NCI-H82 (cell line): ENCODE data around the gene TCF3.
"Not testable (repeated sequence)": the region's sequence is repeated elsewhere in the genome, so short reads cannot be mapped to it uniquely, and the experiment has no call there.

Source experiments
- DNase-seq: peaks from one replicate; lab custom pipeline; 2025; lab: John Stamatoyannopoulos, UW

TCF3 gene

DNA sequence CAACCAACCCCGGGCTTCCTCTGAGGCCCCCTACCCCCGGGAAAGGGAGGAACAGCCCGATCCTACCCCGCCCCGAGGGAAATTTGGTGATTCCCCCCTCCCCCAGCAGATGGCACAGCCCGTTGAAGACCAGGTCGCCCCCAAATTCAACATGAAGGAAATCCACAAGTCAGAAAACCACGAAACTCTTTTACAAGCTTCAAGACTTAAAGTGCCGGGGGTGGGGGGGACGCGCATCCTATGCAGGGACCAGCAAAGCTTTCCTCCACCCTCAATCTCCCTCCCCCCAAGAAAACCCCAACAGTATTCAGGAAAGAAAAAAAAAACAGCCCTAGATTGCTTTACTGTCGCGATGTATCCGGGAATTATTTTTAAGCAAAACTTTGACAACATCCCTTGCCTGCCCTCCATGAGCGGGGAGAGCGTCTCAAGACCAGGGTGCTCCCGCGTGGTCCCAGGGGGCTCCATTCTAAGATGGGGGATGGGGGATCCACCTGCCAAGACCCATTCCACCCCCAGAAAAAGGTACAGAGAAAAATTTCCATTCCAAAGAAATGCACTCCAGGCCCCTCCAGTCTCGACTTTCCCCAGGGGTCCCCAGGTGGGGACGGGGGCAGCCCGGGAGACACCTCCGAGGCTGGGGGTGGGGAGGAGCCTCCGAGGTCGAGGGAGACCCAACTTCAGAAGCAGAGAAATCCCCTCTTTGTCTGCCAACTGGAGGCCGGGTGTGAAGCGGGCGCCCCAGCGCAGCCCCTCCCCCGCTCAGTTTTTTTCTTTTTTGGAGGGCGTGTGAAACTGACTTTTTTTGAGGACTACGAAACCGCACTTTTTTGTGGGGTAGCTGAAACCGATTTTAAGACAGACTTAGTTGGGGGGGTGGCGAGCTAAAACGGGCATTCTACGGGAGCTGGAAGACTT, 1.5 kb downstream of the TCF3 start:
- DNase-seq = peak; percentile 44

DNA sequence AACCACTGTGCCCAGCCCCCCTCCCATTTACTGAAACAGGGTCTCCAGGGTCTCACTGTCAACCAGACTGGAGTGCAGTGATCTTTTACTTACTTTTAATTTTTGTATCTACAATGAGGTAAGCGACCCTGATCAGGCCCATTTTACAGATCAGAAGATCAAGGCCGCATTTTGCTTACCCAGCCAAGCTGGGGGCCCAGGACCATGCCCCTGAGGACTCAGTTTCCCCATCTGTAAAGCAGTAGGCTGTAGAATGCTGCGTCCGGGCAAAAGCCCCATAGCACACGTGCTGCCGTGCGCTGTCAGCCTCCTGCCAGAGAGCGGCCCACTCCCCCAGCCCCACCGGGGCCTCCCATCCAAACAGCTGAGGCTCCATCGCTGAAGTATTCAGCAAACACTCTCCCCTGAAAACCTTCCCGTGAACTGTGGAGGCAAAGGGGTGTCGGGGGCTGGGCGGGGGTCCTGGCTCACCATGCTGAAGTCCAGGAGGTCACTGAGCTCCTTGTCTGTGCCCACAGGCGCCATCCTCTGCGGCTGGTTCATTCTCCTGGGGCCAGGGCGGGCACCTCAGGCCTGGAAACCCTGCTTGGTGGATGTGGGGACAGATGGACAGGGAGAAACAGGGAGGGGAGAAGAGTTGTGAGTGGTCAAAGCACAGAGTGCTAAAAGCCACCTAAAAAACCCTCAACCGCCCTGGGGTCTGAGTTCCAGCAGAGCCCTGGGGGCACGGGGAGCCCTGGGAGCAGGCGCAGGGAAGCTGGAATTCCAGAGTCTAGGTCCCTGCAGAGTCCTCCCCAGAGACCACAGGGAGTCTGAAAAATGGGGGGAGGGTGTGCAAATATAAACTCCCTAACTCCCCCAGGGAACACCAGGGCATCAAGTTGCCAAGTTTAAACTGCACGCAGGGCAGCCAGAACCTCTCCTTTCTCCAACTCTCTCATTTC, 2.4 kb downstream of the TCF3 start:
- DNase-seq = no peak

DNA sequence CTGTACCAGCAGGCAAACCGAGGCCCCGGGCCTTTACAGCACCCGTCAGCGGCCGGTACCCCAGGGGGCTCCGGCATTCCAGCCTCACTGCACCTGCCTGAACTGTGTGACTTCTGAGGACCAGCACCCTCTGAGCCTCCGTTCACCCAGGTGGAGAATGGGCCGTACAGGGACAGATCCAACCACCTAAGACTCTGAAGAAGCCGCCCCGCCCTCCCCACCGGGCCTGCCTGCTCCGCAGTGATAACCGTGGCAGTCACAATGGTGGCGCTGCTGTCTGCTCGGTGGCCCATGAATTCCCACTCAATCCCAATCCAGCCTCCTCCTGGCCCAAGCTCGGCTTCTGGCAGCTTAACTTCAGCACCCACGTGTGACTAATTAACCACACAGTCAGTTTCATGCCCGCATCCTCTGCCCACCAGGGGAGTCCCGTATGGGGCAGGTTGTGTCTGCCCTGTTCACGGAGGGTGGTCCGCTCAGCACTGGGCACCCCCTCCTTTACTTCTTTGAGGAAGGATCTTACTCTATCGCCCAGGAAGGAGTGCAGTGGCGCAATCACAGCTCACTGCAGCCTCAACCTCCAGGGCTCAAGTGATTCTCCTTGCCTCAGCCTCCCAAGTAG, 3.4 kb downstream of the TCF3 start:
- no peak for DNase-seq

DNA sequence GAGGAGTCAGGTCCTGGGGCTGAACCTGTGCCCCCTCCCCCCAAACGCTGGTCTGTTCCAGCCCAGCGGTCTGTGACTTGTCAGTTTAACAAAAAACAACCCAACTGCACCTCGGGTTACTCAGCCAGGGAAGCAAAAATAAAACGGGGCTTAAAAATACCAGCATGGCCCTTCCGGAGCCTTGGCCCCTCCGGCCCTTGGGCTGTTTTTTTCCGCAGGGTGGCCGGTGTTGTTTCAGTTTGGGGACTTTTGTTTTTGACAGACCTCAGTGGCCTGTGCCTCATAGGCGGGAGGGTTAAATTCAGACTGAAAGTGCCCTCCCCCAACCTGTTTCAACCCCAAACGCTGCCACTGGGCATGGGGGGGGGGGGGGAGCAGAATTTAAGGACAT, 4.0 kb downstream of the TCF3 start:
- DNase-seq = no peak

DNA sequence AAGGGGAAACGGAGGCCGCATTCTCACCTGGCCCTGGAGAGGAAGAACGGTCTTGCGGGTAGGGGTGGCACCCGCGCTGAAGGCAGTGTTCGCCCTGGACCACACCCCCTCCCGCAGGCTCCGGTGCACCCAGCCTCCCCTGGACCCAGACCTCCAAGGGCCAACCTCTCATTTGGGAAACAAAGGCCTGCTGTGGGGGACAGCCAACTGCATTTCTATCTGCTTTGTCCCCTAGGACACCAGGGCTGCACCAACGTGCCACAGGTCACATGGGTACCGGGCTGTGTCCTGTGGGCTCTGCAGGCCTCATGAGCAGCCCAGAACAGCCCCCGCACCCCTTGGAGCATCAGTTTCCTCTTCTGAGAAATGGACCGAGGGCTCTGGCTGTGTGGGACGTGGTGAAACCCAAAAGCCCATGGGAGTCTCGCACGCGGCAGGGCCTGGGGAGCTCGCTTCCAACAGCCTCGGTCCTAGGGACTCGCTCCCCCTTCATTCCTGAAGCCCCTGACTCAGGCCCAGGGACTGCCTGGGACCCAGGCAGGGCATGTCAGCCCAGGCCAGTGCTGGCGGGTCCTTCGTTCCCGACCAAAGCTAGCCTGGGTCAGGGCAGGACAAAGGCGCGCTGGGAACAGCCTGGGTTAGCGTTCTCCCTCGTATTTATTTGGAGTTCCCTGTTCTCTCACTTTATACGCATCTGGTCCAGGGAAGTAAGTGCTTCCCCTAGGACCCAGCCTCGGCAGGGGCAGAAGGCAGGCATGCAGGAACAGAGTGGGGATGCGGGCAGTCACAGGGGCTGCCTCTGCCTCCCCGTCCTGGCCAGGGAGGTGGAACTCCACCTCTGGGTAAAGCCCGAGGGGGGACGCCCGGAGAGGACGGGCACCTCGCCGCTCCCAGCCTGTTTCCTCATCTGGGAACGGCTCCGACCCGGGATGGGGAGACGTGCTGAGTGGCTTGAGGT, 4.6 kb downstream of the TCF3 start:
- DNase-seq = no peak

DNA sequence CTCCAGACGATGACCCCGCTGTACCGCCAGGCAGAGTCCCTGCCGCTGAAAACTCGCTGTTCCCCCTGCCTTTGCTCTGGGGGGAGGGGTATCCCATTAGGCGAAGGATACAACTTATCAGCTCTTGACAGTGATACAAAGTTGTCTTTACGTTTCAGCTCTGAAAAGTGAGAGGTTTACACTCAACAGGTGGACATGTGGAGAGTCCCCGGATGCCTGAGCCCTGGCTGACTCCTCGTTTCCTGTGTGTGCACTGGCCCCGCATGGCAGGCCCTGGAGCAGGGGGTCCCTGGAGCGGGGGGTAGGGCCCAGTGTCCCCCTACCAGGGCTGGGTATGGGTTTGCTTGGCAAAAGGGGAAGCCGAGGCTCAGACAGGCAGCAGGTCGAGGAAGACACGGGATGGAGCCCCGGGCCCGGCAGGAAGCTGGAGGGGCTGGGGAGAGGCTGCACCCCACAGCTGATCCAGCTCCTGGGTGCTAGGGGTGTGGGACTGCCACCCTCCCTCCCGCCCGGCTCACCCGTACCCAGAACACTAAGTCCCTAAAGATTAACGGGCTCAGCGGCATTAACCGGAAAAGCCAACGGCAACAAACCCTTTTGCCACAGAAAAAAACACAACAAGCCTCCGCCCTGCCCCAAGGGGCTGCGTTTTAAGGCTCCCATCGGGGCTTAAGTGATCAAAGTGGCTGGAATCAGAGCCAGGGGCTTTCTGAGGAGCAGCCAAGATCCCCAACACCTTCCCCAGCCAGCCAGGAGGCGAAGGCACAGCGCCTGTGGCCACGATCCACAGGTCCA, 5.6 kb downstream of the TCF3 start:
- DNase-seq = no peak

DNA sequence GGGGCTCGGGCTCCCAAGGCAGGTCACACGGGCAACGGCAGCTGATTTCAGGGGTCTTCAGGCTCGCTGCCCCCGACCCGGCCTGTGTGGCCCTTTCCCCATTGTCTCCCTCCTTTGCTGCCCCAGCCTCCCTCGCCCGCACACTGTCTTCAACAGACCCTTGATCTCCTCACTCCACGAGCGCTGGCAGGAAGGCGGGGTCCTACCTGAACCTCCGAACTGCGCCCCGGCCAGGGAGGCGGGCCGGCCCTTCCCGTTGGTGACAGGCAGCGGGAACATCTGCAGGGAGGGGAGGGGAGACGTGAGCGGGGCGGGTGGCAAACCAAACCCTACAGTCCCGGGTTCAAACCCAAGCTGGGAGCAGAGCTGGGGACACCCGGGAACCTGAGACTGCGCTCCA, 6.3 kb downstream of the TCF3 start:
- no peak for DNase-seq

DNA sequence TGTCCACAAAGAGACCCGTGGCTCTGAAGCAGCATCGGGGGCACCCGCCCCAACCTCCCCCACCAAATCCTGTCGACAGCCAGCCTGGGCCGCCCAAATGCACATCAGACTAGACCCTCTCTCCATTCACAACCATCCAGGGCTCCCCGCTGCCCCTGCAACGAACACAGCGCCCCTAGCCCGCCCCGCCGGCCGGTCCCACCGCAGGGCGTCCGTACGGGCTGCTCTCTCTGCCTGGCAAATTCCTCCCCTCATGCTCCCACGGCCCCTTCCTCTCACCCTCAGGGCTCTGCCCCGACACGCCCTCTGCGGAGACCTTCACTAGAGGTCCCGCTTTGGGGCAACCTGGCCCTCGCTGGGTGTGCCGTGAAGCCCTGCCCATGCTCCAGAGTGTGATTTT, 7.1 kb downstream of the TCF3 start:
- no peak for DNase-seq

DNA sequence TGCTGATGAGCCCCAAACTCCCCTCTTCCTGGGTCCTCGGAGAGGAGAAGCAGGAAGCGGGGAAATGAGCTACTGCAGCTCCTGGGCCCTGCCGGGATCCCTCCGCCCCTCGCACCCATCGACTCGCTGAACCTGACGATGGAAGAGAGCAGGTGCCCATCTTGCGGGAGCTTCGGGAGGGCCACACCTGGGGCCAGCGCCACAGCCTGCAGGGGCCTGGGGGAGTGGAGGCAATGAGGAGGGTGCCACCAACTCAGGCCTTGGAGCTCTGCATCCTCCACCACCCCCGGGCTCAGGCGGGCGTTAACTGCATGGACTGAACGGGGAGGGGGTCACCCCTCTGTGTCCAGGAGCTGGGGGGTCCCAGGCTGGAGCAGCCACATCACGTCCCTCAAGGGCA, 8.3 kb downstream of the TCF3 start:
- no peak for DNase-seq

DNA sequence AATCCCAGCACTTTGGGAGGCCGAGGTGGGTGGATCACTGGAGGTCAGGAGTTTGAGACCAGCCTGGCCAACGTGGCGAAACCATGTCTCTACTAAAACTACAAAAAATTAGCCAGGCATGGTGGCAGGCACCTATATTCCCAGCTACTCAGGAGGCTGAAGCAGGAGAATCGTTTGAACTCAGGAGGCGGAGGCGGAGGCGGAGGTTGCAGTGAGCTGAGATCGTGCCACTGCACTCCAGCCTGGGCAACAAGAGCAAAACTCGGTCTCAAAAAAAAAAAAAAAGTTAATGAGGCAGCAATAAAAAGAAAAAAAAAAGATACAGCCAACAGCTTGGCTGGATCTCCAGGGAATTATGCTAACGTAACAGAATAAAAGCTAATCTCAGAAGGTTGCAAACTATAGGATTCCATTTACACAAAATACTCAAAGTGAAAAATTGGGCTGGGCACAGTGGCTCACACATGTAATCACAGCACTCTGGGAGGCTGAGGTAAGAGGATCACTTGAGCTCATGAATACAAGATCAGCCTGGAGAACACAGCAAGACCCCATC, 11.4 kb downstream of the TCF3 start:
- not testable (repeated sequence) for DNase-seq

DNA sequence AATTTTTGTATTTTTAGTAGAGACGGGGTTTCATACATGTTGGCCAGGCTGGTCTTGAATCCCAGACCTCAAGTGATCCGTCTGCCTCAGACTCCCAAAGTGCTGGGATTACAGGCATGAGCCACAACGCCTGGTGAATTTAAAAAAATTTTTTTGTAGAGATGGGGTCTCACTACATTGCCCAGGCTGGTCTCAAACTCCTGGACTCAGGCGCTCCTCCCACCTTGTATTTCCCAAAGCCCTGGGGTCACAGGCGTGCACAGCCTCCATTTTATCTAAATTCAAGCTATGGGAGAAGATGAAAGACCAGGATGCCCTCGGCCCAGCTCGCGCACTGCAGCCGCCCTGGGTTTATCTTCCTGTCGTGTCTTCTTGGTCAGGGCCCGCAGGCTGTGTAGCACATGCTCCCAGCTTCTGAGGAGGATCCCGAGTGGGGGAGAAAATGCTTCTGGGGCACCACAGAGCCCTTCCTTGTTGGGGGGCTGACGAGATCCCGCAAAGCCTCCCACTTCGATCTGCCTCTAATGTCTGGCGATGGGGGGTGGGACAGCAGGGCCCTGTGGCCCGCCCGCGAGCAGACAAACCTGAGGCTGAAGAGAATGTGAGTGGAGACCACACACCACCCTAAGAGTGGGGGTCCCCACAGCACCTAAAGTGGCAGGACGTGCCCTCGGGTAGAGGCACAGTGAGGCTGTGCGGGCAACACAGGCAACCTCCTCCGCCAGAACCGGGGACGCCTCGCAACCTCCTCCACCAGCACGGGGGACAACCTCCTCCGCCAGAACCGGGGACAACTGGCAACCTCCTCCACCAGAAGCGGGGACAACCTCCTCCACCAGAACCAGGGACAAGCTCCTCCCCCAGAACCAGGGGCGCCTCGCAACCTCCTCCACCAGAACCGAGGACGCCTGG, 15.8 kb downstream of the TCF3 start:
- DNase-seq = no peak

DNA sequence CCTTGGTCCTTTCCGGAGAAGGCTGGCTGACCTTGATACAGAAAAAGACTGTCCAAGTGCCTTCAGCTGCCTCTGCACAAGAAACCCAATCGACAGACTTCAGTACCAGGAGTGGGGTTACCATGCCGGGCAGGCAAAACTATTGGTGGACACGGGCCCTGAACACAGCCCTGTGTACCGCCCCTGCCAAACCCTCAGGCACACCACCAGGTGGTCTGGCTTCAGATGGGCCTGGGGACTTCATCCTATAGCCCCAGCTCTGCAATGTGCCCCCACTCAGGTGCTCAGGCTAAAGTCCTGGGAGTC, 17.5 kb downstream of the TCF3 start:
- no peak for DNase-seq

DNA sequence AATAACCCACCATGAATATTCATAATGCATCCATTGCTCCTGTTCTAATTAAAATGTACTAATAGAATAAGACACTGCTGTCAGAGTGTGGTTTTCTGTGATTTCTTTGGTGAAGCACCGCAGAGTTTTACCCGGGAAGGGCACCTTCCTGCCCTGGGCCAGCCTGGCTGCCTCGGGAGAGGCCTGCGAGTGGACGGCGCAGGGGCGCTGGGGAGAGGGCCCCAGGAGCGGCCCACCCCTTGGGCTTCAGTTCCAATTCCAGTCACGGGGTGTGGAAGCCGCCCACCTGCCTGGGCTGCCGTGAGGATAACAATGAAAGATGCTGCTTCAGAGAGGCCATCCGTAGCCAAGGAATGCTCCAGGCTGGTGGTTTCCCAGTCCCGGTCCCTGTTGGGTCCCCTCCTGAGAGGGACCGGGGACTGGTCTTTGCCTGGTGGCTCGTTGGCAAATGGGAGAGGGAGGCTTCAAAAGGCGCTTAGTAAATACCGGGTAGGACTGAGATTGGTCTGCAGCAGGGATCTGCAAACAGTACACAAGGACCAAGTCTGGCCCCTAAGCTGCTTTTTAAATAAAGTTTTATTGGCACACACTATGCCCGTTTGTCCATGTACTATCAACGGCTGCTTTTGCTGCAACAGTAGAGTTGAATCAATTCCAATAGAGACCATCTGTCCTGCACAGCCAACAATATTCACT, 18.0 kb downstream of the TCF3 start:
- DNase-seq = no peak

DNA sequence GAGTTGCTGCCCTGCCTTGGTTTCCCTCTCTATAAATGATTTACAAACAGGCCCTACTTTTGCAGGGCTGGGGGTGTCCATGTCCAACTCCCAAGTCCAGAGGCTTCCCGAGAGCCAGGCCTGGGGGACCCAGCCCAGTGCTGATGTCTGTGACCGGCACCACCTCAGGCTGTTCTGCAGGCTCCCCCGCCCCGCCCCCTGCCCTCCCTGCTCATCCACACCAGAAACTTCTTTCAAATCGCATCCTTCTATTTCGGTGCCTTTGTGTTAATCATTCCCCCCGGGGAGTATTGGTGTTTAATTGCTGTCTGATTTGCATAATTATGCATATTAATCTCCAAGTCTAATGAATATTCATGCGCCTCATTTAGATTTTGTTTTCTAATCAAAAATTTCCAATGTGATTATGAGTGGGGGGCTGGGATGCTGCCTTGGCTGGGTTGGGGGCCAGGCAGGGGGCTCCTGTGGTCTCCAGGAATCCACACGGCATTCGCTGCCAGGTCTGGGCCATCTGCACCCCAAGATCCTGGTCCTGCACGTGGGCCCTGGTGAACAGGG, 19.1 kb downstream of the TCF3 start:
- no peak for DNase-seq

DNA sequence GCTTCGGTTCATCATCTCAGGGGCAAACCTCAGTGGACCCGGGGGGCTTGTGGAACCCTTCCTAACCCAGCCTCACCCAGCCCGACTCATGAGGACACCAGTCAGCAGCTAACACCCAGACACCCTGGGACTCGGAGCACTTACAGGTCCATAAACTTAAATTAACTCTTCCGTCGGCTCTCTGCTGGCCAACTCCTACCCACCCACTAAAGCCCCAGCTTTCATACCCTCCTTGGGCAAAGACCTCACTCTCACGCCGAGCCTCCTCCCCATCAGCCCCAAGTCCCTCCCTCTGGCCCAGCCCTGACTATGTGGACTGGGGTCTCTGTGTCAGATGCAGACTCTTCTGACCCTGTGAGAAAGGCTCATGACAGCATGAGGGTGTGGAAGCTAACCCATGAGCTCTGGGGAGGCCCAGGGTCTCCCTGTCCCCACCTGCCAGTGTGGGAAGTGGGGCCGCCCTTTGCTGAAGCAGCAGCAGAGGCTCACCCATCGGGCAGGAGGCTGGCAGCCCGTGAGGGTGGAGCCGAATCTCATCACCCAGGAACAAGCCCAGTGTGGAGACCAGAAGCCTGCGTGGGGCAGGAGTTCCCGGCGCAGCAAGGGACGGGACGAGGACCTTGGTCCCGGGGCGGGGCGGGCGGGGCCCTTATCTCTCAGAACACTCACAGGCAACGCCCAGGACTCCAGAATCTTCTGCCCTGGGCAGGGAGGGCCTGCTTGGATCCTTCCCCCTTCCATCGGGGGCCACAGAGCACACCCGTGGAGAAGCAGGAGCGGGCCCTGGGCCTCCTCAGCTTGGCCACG, 19.8 kb downstream of the TCF3 start:
- no peak for DNase-seq

DNA sequence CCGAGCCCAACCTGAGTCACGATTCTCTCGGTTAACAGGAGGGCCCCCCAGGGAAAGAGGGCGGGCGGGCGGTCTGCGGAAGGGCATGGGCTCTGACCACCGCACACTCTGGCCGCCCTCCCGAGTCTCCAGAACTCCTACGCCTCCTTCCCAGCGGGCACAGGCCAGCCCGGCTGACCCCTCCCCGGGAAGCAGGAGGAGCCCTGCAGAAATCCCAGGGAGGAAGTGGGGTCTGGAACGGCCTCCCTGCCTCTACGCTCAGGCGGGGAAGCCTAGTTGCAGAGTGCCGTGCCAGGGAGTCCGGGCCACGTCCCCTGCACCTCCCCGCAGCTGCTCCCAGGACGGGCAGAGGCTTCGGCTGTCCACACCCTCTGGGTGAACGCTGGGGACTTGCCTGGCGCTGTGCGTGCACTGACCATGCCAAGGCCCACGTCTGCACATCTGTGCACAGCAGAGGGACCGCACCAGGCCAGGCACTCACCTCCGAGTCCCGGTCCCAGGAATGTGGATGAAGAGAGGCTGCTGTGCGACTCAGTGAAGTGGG, 20.8 kb downstream of the TCF3 start:
- DNase-seq = no peak

DNA sequence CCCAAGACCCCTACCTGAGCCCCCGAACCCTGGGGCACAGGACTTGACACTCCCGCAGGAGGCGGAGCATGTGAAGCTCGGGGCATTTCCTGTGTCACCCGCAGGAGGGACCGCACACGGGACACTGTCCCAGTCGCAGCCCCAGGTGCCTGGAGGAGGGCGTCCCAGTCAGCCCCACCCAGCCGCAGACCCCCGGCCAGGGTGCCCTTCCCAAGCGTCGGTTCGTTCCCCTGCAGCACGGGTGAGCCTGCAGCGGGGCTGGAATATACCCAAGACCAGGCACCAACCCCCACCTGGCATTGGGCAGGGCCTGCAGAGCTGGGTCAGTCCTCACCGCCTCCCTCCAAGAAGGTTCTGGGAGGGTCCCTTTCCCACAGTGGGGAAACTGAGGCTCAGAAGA, 21.6 kb downstream of the TCF3 start:
- DNase-seq = no peak
